GM18505 (cell line): ENCODE measurements around the gene PELI2.

Source experiments
- ATAC-seq: cut with Tn5 transposase; IDR thresholded peaks from one replicate; pipeline ENCODE4 v1.9.1; 2021; ENCODE audit not compliant: unreplicated experiment
- POLR2A ChIP-seq: IDR thresholded peaks from 4 replicates; pipeline ENCODE4 v1.6.1; 2011; ENCODE audit warnings: borderline replicate concordance; ENCODE audit not compliant: insufficient read depth, insufficient read length; ENCODE audit errors: extremely low read depth

The PELI2 gene

GRCh38 chr14:56102941-56103340, 15.3 kb upstream of the PELI2 start:
- no peak for TF ChIP-seq POLR2A
- ATAC-seq = no peak

GRCh38 chr14:56107615-56108014, 10.6 kb upstream of the PELI2 start:
- ATAC-seq = no peak
- TF ChIP-seq POLR2A = no peak

DNA sequence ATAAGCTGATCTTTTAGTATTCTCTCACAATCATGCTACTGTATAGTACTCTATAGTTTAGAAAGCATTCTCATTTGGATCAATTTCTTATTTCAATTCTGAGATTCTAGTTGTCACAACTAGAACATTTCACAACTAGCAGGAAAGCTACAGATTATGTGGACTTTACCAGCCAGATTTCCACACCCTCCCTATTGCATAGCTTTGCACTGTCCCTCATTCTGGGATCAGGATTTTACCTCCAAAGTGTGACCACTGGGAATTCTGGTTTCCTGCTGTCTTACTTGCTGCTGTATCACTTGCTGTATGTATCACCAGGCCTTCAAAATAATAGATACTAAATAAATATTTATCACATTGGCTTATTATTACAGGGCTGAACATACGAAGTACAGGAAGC, 10.2 kb upstream of the PELI2 start:
- no peak for ATAC-seq
- TF ChIP-seq POLR2A = no peak

DNA sequence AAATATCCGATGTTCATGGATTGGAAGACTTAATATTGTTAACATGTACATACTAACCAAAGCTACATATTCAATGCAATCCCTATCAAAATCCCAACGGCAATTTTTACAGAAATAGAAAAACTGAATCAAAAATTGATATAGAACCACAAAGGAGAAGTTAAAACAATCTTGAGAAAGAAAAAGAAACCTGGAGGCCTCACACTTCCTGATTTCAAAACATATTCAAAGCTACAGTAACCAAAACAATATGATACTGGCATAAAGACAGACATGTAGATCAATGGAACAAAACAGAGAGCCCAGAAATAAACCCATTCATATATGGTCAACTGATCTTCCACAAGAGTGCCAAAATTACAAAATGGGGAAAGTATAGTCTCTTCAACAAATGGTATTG, 5.4 kb upstream of the PELI2 start:
- ATAC-seq = no peak
- no peak for TF ChIP-seq POLR2A

DNA sequence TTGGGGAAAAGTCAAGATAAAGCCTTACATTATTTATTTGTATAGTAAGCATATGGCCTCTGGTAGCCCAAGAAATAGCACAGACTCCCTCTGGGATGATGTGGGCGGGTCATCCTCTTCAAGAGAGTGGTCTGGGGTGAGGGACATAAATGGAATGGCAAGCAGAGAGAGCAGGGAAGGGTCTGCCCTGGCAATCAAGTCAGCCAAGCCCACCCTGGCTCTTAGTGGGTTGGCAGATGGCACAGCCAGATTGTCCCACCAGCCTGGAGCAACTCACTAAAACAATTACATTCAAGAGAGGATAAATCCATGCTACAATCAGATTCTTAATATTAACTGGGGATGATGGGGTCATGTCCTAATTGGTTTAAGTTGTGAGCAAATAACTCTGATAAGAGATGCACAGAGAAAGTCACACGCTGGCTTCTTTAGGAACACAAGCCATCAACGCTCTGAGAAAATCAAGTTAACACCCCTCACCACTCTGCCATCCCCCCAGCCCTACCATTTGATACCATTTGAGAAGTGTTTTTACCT, 2.8 kb upstream of the PELI2 start:
- no peak for ATAC-seq
- TF ChIP-seq POLR2A = no peak

DNA sequence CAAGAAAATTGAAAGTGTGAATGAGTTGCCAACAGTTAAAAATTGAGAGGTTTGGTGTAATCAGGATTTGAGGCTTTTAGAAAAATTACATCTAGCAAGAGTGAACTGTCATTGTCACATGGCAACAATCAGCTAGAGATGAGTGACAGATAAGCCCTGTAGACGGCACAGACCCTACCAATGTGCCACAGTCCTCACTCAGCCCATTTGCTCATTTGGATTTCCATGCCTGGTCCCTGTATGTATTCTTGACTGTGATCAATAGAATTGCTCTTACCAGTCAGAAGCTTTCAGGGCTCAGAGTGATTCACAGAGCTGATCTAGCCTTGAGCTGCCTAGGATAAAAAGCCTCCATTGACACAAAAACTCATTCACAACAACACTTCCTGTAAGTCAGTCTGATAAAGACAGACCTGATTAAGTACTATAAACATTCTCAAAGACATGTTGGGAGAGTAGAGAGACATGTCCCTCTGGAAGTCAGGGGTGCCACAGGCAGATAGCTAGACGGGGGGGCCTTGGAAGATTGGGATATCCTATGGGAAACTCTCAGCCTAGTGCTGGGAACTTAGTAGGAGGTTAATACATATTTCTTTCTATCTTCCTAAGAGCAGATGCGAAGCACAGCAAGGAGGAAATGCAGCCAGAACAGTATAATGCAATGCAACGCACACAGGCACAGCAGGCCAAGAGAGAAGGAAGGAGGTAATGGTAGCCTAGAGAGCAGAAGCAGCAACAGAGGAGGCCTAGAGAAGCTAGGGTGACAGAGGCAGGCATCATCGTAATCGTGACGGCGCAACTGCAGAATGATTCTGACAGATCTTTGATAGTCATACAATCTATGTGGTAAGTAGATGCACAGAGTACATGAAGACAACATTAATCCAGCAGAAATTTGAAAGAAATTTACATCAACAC, 2.0 kb upstream of the PELI2 start:
- ATAC-seq = no peak
- no peak for TF ChIP-seq POLR2A

- peak; percentile 28 for ATAC-seq
- no peak for TF ChIP-seq POLR2A
Observed at GRCh38 chr14:56118611-56119181, 485 bp downstream of the PELI2 start.

- no peak for TF ChIP-seq POLR2A
- ATAC-seq = peak; percentile 26
Observed at GRCh38 chr14:56119201-56119981, 1.2 kb downstream of the PELI2 start.

DNA sequence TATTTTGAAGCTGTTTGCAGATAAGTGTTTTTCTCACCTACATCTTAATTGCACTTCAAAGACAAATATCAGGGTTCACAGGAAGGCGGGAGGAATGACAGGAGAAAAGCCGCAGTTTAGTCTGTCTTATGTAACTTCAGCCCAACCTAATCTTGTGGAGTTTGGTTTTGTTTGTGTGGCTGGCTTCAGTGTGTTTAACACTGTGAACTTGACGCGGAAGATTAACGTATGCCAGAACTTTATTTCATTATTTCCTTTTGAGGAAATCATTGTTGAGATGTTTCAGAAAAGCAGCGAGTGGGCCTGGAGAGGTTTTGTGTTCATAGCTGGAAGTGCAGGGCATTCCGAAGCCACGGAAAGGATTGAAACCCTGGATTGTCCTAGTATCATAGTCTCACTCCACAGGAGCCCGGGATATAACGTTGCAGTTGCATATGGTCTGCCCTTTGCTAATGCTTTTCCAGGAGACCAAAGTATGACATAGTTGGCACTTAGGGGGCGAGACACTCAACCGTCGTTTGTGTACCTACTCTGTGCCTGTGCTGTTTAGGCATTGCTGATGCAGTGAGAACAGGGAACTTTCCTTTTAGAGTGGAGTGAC, 2.0 kb downstream of the PELI2 start:
- no peak for ATAC-seq
- no peak for TF ChIP-seq POLR2A

- no peak for TF ChIP-seq POLR2A
Observed at GRCh38 chr14:56121816-56122215, 3.6 kb downstream of the PELI2 start.

DNA sequence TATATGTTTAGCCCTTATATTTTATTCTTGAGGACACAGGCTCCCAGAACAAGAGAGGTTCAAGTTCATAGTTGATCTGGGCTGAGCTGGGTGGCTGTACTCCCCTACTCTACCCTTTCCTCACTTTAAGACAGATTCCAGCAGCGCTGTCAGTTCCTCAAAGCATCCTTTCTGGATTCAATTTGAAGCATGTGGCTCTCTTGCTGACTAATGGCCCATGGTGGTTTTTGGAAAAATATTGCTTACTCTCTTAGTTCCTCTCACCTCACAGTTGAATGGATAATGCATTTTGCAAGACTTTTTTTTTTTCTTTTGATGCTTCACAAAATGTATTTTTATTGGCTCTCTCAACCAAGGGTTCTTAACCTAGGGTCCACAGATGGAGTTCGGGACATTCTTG, 4.1 kb downstream of the PELI2 start:
- no peak for TF ChIP-seq POLR2A
- ATAC-seq = no peak

More at GRCh38 chr14:56121816-56122215, 3.6 kb downstream of the PELI2 start:
- ATAC-seq = no peak

DNA sequence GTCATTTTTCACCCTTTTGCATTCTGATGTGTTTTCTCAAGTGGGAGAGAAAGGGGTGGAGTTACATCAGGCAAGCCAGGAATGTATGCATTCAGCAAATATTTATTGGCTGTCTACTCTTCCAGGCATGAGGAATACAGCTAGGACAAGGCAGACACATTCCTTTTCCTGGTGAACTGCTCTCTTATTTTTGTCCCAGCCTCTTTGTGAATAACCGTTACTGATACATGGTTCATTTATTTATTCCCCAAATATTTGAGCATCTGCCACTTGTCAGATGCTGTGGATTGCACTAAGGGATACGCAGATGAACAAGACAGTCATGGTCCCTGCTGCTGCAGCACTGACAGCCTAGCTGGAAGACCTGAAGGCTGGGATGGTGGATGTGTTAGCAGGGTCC, 6.1 kb downstream of the PELI2 start:
- TF ChIP-seq POLR2A = no peak
- ATAC-seq = no peak
